Breast epithelium (tissue), 3 donors: ENCODE measurements around the gene SLC2A13.

Source experiments
- CTCF ChIP-seq, 3 donors: fragments of 450-650 bp; IDR thresholded peaks; one replicate each; pipeline ENCODE4 v1.5.1; 2016 to 2017; ENCODE audit warnings: antibody characterized with exemption in 3 of 3, mild to moderate bottlenecking in 3 of 3, moderate library complexity in 3 of 3
- POLR2A ChIP-seq: fragments of 450-650 bp; IDR thresholded peaks from one replicate; pipeline ENCODE4 v1.6.1; 2016; ENCODE audit warnings: antibody characterized with exemption, mild to moderate bottlenecking, moderate library complexity
- POLR2AphosphoS5 ChIP-seq, 3 donors: sonication (generic); formaldehyde crosslinking; IDR thresholded peaks; one replicate each; pipeline ENCODE4 v1.6.1; 2017; ENCODE audit warnings: antibody characterized with exemption in 3 of 3

GRCh38 chr12:39958377-39958776 is 147.5 kb downstream of the SLC2A13 start:
- no peak for TF ChIP-seq CTCF (IDR thresholded peaks at IDR 0.05)
- no peak for TF ChIP-seq POLR2A
- TF ChIP-seq POLR2AphosphoS5 (IDR thresholded peaks at IDR 0.05): no peak
